ENCODE results near the gene TRIM77.
"Not testable (repeated sequence)": the region's sequence is repeated elsewhere in the genome, so short reads cannot be mapped to it uniquely, and the experiment has no call there.

DNA sequence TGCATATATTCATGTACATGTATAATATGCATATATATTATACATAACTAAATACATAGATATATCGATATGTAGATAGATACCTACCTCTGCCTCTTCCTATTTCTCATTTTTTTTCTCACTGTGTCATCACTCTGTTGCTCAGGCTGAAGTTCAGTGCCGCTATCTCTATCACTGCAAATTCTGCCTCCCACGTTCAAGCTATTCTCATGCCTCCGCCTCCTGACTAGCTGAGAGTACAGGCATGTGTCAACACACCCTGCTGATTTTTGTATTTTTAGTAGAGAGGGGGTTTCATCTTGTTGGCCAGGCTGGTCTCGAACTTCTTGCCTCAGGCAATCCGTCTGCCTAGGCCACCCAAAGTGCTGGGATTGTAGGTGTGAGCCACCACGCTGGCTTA, 31.3 kb downstream of the TRIM77 start:
- TF ChIP-seq, protein P1, sequence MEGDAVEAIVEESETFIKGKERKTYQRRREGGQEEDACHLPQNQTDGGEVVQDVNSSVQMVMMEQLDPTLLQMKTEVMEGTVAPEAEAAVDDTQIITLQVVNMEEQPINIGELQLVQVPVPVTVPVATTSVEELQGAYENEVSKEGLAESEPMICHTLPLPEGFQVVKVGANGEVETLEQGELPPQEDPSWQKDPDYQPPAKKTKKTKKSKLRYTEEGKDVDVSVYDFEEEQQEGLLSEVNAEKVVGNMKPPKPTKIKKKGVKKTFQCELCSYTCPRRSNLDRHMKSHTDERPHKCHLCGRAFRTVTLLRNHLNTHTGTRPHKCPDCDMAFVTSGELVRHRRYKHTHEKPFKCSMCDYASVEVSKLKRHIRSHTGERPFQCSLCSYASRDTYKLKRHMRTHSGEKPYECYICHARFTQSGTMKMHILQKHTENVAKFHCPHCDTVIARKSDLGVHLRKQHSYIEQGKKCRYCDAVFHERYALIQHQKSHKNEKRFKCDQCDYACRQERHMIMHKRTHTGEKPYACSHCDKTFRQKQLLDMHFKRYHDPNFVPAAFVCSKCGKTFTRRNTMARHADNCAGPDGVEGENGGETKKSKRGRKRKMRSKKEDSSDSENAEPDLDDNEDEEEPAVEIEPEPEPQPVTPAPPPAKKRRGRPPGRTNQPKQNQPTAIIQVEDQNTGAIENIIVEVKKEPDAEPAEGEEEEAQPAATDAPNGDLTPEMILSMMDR (IDR thresholded peaks at IDR 0.05) = not testable (repeated sequence)
- not testable (repeated sequence) for TF ChIP-seq EP300 (IDR thresholded peaks at IDR 0.05; ENCODE audit: borderline replicate concordance in 1 of 2, low read depth in 1 of 2, low read length in 1 of 2); POLR2AphosphoS5 (IDR thresholded peaks at IDR 0.05; ENCODE audit: low read depth, low read length); FOXJ3 (CRISPR knock-in tag; IDR thresholded peaks at IDR 0.05); EZH2phosphoT487 (IDR thresholded peaks at IDR 0.05; ENCODE audit: borderline replicate concordance, low read depth); GABPA (IDR thresholded peaks at IDR 0.05; ENCODE audit: low read depth); RAD21 (IDR thresholded peaks at IDR 0.05; ENCODE audit: low read length); JUND (IDR thresholded peaks at IDR 0.05)
- TF ChIP-seq, protein P2, sequence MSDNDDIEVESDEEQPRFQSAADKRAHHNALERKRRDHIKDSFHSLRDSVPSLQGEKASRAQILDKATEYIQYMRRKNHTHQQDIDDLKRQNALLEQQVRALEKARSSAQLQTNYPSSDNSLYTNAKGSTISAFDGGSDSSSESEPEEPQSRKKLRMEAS (IDR thresholded peaks at IDR 0.05; ENCODE audit: low read depth) = not testable (repeated sequence)
- TF ChIP-seq, protein P3, sequence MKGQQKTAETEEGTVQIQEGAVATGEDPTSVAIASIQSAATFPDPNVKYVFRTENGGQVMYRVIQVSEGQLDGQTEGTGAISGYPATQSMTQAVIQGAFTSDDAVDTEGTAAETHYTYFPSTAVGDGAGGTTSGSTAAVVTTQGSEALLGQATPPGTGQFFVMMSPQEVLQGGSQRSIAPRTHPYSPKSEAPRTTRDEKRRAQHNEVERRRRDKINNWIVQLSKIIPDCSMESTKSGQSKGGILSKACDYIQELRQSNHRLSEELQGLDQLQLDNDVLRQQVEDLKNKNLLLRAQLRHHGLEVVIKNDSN (IDR thresholded peaks at IDR 0.05; ENCODE audit: borderline replicate concordance, low read depth) = not testable (repeated sequence)

Measured in SK-N-SH (cell line).